NB4 (cell line): ENCODE measurements around the gene FLNB.

Source experiments
- DNase-seq: peaks from one replicate; pipeline ENCODE4 v3.0.0; 2010; ENCODE audit warnings: low read depth
- H3K4me3 ChIP-seq: one replicate; pipeline ENCODE4 v1.5.1; 2011; ENCODE audit warnings: mild to moderate bottlenecking, low read depth, low read length, moderate library complexity
- CTCF ChIP-seq: IDR thresholded peaks from one replicate; pipeline ENCODE4 v1.5.1; 2012; ENCODE audit warnings: low read depth, low read length
- MAX ChIP-seq: IDR thresholded peaks from 2 replicates; pipeline ENCODE4 v1.6.1; 2011; ENCODE audit warnings: low read depth, low read length
- MYC ChIP-seq: IDR thresholded peaks from 2 replicates; pipeline ENCODE4 v1.6.1; 2011; ENCODE audit warnings: low read depth, low read length
- POLR2A ChIP-seq: IDR thresholded peaks from 2 replicates; pipeline ENCODE4 v1.6.1; 2011; ENCODE audit warnings: mild to moderate bottlenecking; ENCODE audit not compliant: insufficient read length; ENCODE audit errors: extremely low read depth

FLNB gene

GRCh38 chr3:58093574-58094195 lies 85.5 kb downstream of the FLNB start:
- no peak for TF ChIP-seq POLR2A
- TF ChIP-seq CTCF: no peak
- no peak for TF ChIP-seq MAX
- TF ChIP-seq MYC: no peak
- H3K4me3 ChIP-seq: no peak overlapping the region
- DNase-seq: peak; percentile 26

GRCh38 chr3:58094657-58095056 lies 86.4 kb downstream of the FLNB start:
- TF ChIP-seq MYC (no peak), CTCF (no peak), POLR2A (no peak), MAX (no peak)
- no peak for DNase-seq
- H3K4me3 ChIP-seq: no peak overlapping the region

GRCh38 chr3:58095603-58096138 lies 87.4 kb downstream of the FLNB start:
- H3K4me3 ChIP-seq: no peak overlapping the region
- DNase-seq: no peak
- TF ChIP-seq MAX: no peak
- no peak for TF ChIP-seq CTCF
- no peak for TF ChIP-seq POLR2A
- TF ChIP-seq MYC: no peak

GRCh38 chr3:58098531-58098930 lies 90.3 kb downstream of the FLNB start:
- TF ChIP-seq POLR2A (no peak), MYC (no peak), MAX (no peak), CTCF (no peak)
- no peak for DNase-seq
- H3K4me3 ChIP-seq: no peak overlapping the region

GRCh38 chr3:58099865-58100264 lies 91.6 kb downstream of the FLNB start:
- TF ChIP-seq MAX (no peak), POLR2A (no peak), CTCF (no peak), MYC (no peak)
- no peak for DNase-seq
- H3K4me3 ChIP-seq: no peak overlapping the region
